Measurements from ENCODE around the gene CHN2. TPM values are rescaled to one million over a fixed set of nuclear protein-coding genes. Genes with fewer than 3 reads are reported as not detected.
A peak's percentile ranks its signal among the peaks of the same experiment; 100 is the strongest.

The CHN2 gene
- total RNA-seq, 2 experiments from 2014 or later, result 1.7 to 1.8 TPM

DNA sequence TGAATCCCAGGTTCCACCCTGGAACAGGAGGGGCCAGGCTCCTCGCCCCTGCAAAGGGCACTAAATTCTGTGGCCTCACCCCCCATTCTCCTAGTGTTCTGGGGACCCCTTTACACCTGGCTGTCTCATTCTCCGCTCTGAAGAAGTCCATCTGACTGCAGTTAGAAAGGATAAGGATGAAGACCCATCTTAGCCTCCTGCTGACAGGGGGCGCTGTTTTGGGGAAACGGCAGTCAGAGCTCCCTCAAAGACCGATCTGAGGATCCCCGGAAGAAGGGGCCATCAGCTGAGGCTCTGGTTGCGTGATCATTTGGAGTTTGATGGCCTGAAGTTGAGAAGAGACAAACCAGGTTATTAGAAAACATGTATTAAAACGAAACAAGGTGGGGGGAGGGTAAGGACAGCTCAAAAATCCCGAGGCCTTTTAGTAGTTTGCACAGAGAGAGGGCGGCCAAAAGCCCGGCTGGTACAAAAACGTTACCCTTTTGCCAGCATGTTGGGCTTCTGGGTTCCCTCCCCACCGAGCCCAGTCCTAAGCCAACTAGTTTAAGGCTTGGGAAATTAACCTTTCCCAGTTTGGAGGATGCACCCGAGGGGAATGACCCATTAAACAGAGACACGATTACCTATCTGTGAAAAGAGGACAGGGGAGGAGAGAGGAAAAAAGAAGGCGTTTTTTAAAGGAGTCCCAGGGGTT is 102.8 kb downstream of the CHN2 start:
- ATAC-seq (no peak), DNase-seq (peak; percentile 16)
- ChIA-PET POLR2A (no interaction called here), CTCF (interaction anchor here (1.0 to 1.5 kb wide), 7 partner anchors 15 to 141 kb away, joined by 3 to 5 read pairs (median 3); no protein-coding TSS in a partner anchor)
- Mint-ChIP-seq H3K4me1 (ENCODE audit: low read depth) (no peaks in the 10 kb centered on the region), H3K9me3 (no peaks in the 10 kb centered on the region), H3K27me3 (no peaks in the 10 kb centered on the region), H3K27ac (no peak overlapping the region), H3K36me3 (ENCODE audit: low read depth) (no peaks in the 10 kb centered on the region), H3K4me3 (no peak overlapping the region)
- intact Hi-C loops (cut with micrococcal nuclease), result no loop called here
- TF ChIP-seq, protein P1, sequence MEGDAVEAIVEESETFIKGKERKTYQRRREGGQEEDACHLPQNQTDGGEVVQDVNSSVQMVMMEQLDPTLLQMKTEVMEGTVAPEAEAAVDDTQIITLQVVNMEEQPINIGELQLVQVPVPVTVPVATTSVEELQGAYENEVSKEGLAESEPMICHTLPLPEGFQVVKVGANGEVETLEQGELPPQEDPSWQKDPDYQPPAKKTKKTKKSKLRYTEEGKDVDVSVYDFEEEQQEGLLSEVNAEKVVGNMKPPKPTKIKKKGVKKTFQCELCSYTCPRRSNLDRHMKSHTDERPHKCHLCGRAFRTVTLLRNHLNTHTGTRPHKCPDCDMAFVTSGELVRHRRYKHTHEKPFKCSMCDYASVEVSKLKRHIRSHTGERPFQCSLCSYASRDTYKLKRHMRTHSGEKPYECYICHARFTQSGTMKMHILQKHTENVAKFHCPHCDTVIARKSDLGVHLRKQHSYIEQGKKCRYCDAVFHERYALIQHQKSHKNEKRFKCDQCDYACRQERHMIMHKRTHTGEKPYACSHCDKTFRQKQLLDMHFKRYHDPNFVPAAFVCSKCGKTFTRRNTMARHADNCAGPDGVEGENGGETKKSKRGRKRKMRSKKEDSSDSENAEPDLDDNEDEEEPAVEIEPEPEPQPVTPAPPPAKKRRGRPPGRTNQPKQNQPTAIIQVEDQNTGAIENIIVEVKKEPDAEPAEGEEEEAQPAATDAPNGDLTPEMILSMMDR (IDR thresholded peaks at IDR 0.05), result peak; percentile 39

- H3K36me3 Mint-ChIP-seq (ENCODE audit: low read depth), result no peaks in the 10 kb centered on the region
- DNase-seq (no peak), ATAC-seq (no peak)
- H3K9me3 Mint-ChIP-seq, result no peaks in the 10 kb centered on the region
- no peak overlapping the region for H3K4me3 Mint-ChIP-seq
- H3K27me3 Mint-ChIP-seq, result no peaks in the 10 kb centered on the region
- CTCF ChIA-PET, result interaction anchor here (0.6 to 1.4 kb wide), 3 partner anchors 16 to 372 kb away, joined by 3 read pairs; no protein-coding TSS in a partner anchor
- H3K27ac Mint-ChIP-seq, result no peak overlapping the region
- intact Hi-C loops (cut with micrococcal nuclease), result no loop called here
- TF ChIP-seq, protein P1 (IDR thresholded peaks at IDR 0.05), result no peak
- POLR2A ChIA-PET, result no interaction called here
- H3K4me1 Mint-ChIP-seq (ENCODE audit: low read depth), result no peaks in the 10 kb centered on the region
These were observed 104.5 kb downstream of the CHN2 start for GRCh38 chr7:29299086-29299485.

DNA sequence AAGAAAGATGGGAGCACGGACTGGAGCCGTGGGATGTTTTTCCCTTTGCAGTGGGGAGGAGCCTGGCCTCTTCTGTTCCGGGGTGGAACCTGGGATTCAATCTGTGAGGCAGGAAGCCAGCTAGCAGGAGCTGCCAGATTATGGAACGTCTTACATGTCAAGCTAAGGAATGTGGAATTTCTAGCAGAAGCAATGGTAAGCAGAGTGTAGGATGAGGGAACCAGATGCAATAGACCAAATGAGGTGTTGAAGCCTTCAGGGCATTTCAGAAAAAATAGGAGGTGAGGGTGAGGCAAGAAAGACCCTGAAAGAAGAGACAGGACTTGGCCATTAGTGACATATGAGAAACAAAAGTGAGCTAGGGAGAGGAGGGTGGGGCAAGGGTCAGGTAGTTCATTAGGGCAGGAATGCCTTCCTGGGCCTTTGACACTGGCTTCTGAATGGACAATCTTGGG is 105.5 kb downstream of the CHN2 start:
- no peaks in the 10 kb centered on the region for H3K36me3 Mint-ChIP-seq (ENCODE audit: low read depth)
- no peaks in the 10 kb centered on the region for H3K27me3 Mint-ChIP-seq

GRCh38 chr7:29300649-29301048 is 106.1 kb downstream of the CHN2 start:
- intact Hi-C loops (cut with micrococcal nuclease), result no loop called here
- Mint-ChIP-seq H3K4me1 (ENCODE audit: low read depth) (no peaks in the 10 kb centered on the region), H3K4me3 (no peak overlapping the region), H3K27ac (no peak overlapping the region), H3K27me3 (no peaks in the 10 kb centered on the region), H3K36me3 (ENCODE audit: low read depth) (no peaks in the 10 kb centered on the region), H3K9me3 (no peaks in the 10 kb centered on the region)
- CTCF ChIA-PET, result interaction anchor here (0.8 to 1.7 kb wide), 5 partner anchors 11 to 374 kb away, joined by 3 to 5 read pairs (median 3); no protein-coding TSS in a partner anchor
- DNase-seq (no peak), ATAC-seq (no peak)
- TF ChIP-seq, protein P1 (IDR thresholded peaks at IDR 0.05), result no peak
- POLR2A ChIA-PET, result no interaction called here

More for the DNA sequence above, 105.5 kb downstream of the CHN2 start:
- ChIA-PET POLR2A (no interaction called here), CTCF (interaction anchor here (0.8 to 1.7 kb wide), 6 partner anchors 10 to 373 kb away, joined by 3 to 5 read pairs (median 3); no protein-coding TSS in a partner anchor)
- ATAC-seq (no peak), DNase-seq (no peak)
- no peak overlapping the region for H3K27ac Mint-ChIP-seq
- intact Hi-C loops (cut with micrococcal nuclease), result no loop called here
- TF ChIP-seq, protein P1 (IDR thresholded peaks at IDR 0.05), result no peak
- no peaks in the 10 kb centered on the region for H3K4me1 Mint-ChIP-seq (ENCODE audit: low read depth)
- H3K4me3 Mint-ChIP-seq, result no peak overlapping the region
- no peaks in the 10 kb centered on the region for H3K9me3 Mint-ChIP-seq

DNA sequence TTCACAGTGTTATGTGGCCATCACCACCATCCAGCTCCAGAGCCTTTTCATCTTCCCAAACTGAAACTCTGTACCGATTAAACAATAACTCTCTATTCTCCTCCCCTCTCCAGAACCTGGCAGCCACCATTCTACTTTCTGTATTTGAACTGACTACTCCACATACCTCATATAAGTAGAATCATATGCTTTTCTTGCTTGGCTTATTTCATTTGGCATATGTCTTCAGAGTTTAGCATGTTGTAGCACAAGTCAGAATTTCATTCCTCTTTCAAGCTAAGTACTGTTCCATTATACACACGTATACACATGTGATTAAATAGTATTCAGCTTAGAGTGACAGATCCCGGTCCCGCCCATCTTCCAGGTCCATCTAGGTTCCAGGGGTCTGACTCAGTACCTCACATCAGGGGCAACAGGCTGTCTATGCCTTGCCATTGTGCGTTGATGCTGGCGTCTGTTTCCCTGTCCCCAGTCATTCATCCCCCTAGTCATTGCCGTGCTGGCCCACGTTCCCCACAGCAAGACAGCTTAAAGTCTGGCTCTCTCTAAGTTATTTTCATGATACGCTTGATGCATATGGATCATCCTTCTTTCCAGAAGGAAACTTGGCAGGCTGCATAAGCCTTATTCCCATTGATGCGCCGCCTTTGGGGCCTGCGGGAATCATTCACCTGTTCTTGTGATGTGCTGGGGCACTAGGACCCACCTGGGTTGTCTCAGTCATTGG is 108.3 kb downstream of the CHN2 start:
- H3K4me3 Mint-ChIP-seq, result no peak overlapping the region
- CTCF ChIA-PET, result interaction anchor here (1.0 kb wide), 1 partner anchor 22 kb away, joined by 3 read pairs; no protein-coding TSS in a partner anchor
- no peak for ATAC-seq

More for the DNA sequence above, 108.3 kb downstream of the CHN2 start:
- Mint-ChIP-seq H3K36me3 (ENCODE audit: low read depth) (no peaks in the 10 kb centered on the region), H3K9me3 (no peaks in the 10 kb centered on the region), H3K27me3 (no peaks in the 10 kb centered on the region), H3K27ac (no peak overlapping the region), H3K4me1 (ENCODE audit: low read depth) (no peaks in the 10 kb centered on the region)
- intact Hi-C loops (cut with micrococcal nuclease), result no loop called here
- no peak for DNase-seq
- POLR2A ChIA-PET, result no interaction called here
- TF ChIP-seq, protein P1 (IDR thresholded peaks at IDR 0.05), result no peak

All from activated CD8-positive, alpha-beta T cell treated with anti-CD3 and anti-CD28 coated beads for 36 hours (primary cell).